Activated CD4-positive, alpha-beta T cell treated with anti-CD3 and anti-CD28 coated beads for 36 hours (primary cell): Measurements from ENCODE around the gene SCG2. TPM values are rescaled to one million over a fixed set of nuclear protein-coding genes. Genes with fewer than 3 reads are reported as not detected.

Source experiments
- ATAC-seq: fragments of 200-7000 bp; cut with Tn5 transposase; one replicate; pipeline ENCODE4 v1.10.0; 2021; ENCODE audit warnings: mild to moderate bottlenecking, moderate library complexity
- CTCF ChIA-PET: fragments of 350-600 bp; sonication (Branson Sonifier 250); formaldehyde crosslinking; loops from one replicate; lab custom pipeline; 2021; ENCODE audit warnings: antibody characterized with exemption; lab: Charles Lee
- POLR2A ChIA-PET: fragments of 350-600 bp; sonication (Branson Sonifier 250); formaldehyde crosslinking; loops from one replicate; lab custom pipeline; 2021; ENCODE audit warnings: antibody characterized with exemption, inconsistent platforms; lab: Charles Lee
- DNase-seq: peaks from one replicate; pipeline ENCODE4 v3.0.0-alpha.2; 2020
- H3K27ac Mint-ChIP-seq: one replicate; pipeline ENCODE4 v1.8.0; 2021; ENCODE audit warnings: mixed read lengths
- H3K27me3 Mint-ChIP-seq: one replicate; pipeline ENCODE4 v1.8.0; 2021; ENCODE audit warnings: mixed read lengths
- H3K36me3 Mint-ChIP-seq: one replicate; pipeline ENCODE4 v1.8.0; 2021; ENCODE audit warnings: low read depth, mixed read lengths
- H3K4me1 Mint-ChIP-seq: one replicate; pipeline ENCODE4 v1.8.0; 2021; ENCODE audit warnings: mixed read lengths
- H3K4me3 Mint-ChIP-seq: one replicate; pipeline ENCODE4 v1.8.0; 2021; ENCODE audit warnings: mild to moderate bottlenecking, moderate library complexity, mixed read lengths
- H3K9me3 Mint-ChIP-seq: one replicate; pipeline ENCODE4 v1.8.0; 2021; ENCODE audit warnings: low read depth, mixed read lengths
- intact Hi-C, 2 experiments: fragments of 100-400 bp; cut with DNase I in 1 of 2; cut with micrococcal nuclease in 1 of 2; formaldehyde crosslinking; loops; one replicate each; pipeline versions ENCODE4 v1.14.2 to v1.15.1; 2022 to 2024; cut with DNase I, micrococcal nuclease
- total RNA-seq, 2 experiments: library from RNA; stranded (reverse); gene quantifications; one replicate each; pipeline ENCODE4 v1.2.3, GENCODE V29; 2021

Gene SCG2
- total RNA-seq, 2 experiments from 2014 or later = not detected

GRCh38 chr2:223591596-223591995, 10.6 kb downstream of the SCG2 start:
- H3K9me3 Mint-ChIP-seq = no peaks in the 10 kb centered on the region
- H3K4me1 Mint-ChIP-seq = no peaks in the 10 kb centered on the region
- H3K27me3 Mint-ChIP-seq = no peaks in the 10 kb centered on the region
- H3K4me3 Mint-ChIP-seq = no peak overlapping the region
- H3K27ac Mint-ChIP-seq = no peak overlapping the region
- DNase-seq (no peak), ATAC-seq (no peak)
- H3K36me3 Mint-ChIP-seq = no peaks in the 10 kb centered on the region
- POLR2A ChIA-PET = no interaction called here
- intact Hi-C loops = no loop called here
- CTCF ChIA-PET = no interaction called here

- intact Hi-C loops = no loop called here
- Mint-ChIP-seq H3K27ac (no peak overlapping the region), H3K9me3 (no peaks in the 10 kb centered on the region), H3K27me3 (no peaks in the 10 kb centered on the region), H3K4me3 (no peak overlapping the region), H3K36me3 (no peaks in the 10 kb centered on the region), H3K4me1 (no peaks in the 10 kb centered on the region)
- CTCF ChIA-PET = no interaction called here
- POLR2A ChIA-PET = no interaction called here
- no peak for DNase-seq
- no peak for ATAC-seq
Observed at GRCh38 chr2:223590964-223591363, 11.2 kb downstream of the SCG2 start.

GRCh38 chr2:223589901-223590300, 12.3 kb downstream of the SCG2 start:
- H3K36me3 Mint-ChIP-seq = no peaks in the 10 kb centered on the region
- no peaks in the 10 kb centered on the region for H3K27me3 Mint-ChIP-seq
- intact Hi-C loops = no loop called here
- H3K9me3 Mint-ChIP-seq = no peaks in the 10 kb centered on the region
- CTCF ChIA-PET = no interaction called here
- H3K4me3 Mint-ChIP-seq = no peak overlapping the region
- ATAC-seq (no peak), DNase-seq (no peak)
- POLR2A ChIA-PET = no interaction called here
- H3K27ac Mint-ChIP-seq = no peak overlapping the region
- H3K4me1 Mint-ChIP-seq = no peaks in the 10 kb centered on the region

- ChIA-PET POLR2A (no interaction called here), CTCF (no interaction called here)
- Mint-ChIP-seq H3K4me1 (no peaks in the 10 kb centered on the region), H3K9me3 (no peaks in the 10 kb centered on the region), H3K27ac (no peak overlapping the region), H3K36me3 (no peaks in the 10 kb centered on the region), H3K4me3 (no peak overlapping the region), H3K27me3 (no peaks in the 10 kb centered on the region)
- intact Hi-C loops = no loop called here
- DNase-seq (no peak), ATAC-seq (no peak)
Observed at GRCh38 chr2:223588251-223588650, 13.9 kb downstream of the SCG2 start.

- CTCF ChIA-PET = no interaction called here
- Mint-ChIP-seq H3K27ac (no peak overlapping the region), H3K27me3 (peaks cover 1% of the 10 kb centered on the region), H3K36me3 (no peaks in the 10 kb centered on the region), H3K4me1 (no peaks in the 10 kb centered on the region), H3K9me3 (no peaks in the 10 kb centered on the region), H3K4me3 (no peak overlapping the region)
- POLR2A ChIA-PET = no interaction called here
- DNase-seq (no peak), ATAC-seq (no peak)
- intact Hi-C loops = no loop called here
Observed at GRCh38 chr2:223587301-223587700, 14.9 kb downstream of the SCG2 start.

- intact Hi-C loops = no loop called here
- Mint-ChIP-seq H3K9me3 (no peaks in the 10 kb centered on the region), H3K4me1 (no peaks in the 10 kb centered on the region), H3K36me3 (no peaks in the 10 kb centered on the region), H3K4me3 (no peak overlapping the region), H3K27ac (no peak overlapping the region), H3K27me3 (peaks cover 3% of the 10 kb centered on the region)
- CTCF ChIA-PET = no interaction called here
- POLR2A ChIA-PET = interaction anchor here (0.5 kb wide), 1 partner anchor 22 kb away, joined by 8 read pairs; no protein-coding TSS in a partner anchor
- DNase-seq (no peak), ATAC-seq (no peak)
Observed at GRCh38 chr2:223586261-223586660, 15.9 kb downstream of the SCG2 start.

GRCh38 chr2:223585666-223586065, 16.5 kb downstream of the SCG2 start:
- H3K36me3 Mint-ChIP-seq = no peaks in the 10 kb centered on the region
- POLR2A ChIA-PET = no interaction called here

GRCh38 chr2:223582001-223582400, 20.2 kb downstream of the SCG2 start:
- no peaks in the 10 kb centered on the region for H3K36me3 Mint-ChIP-seq
- H3K4me1 Mint-ChIP-seq = no peaks in the 10 kb centered on the region
- ATAC-seq (no peak), DNase-seq (no peak)
- H3K4me3 Mint-ChIP-seq = no peak overlapping the region
- no peaks in the 10 kb centered on the region for H3K9me3 Mint-ChIP-seq
- intact Hi-C loops = no loop called here
- POLR2A ChIA-PET = no interaction called here
- H3K27ac Mint-ChIP-seq = no peak overlapping the region
- H3K27me3 Mint-ChIP-seq = peaks cover 5% of the 10 kb centered on the region
- CTCF ChIA-PET = interaction anchor here (0.6 kb wide), 1 partner anchor 279 kb away, joined by 4 read pairs; no protein-coding TSS in a partner anchor

More at GRCh38 chr2:223585666-223586065, 16.5 kb downstream of the SCG2 start:
- intact Hi-C loops = no loop called here
- H3K4me3 Mint-ChIP-seq = no peak overlapping the region
- peaks cover 3% of the 10 kb centered on the region for H3K27me3 Mint-ChIP-seq
- CTCF ChIA-PET = no interaction called here
- H3K9me3 Mint-ChIP-seq = no peaks in the 10 kb centered on the region
- DNase-seq (no peak), ATAC-seq (no peak)
- no peaks in the 10 kb centered on the region for H3K4me1 Mint-ChIP-seq
- H3K27ac Mint-ChIP-seq = no peak overlapping the region

- Mint-ChIP-seq H3K36me3 (no peaks in the 10 kb centered on the region), H3K27ac (no peak overlapping the region), H3K4me1 (no peaks in the 10 kb centered on the region), H3K4me3 (no peak overlapping the region), H3K27me3 (peaks cover 5% of the 10 kb centered on the region), H3K9me3 (no peaks in the 10 kb centered on the region)
- ChIA-PET POLR2A (interaction anchor here (0.6 kb wide), 1 partner anchor 343 kb away, joined by 3 read pairs; no protein-coding TSS in a partner anchor), CTCF (no interaction called here)
- intact Hi-C loops = no loop called here
- no peak for ATAC-seq
- no peak for DNase-seq
Observed at GRCh38 chr2:223580951-223581350, 21.2 kb downstream of the SCG2 start.

- ChIA-PET CTCF (no interaction called here), POLR2A (no interaction called here)
- intact Hi-C loops = no loop called here
- DNase-seq = no peak
- Mint-ChIP-seq H3K4me1 (no peaks in the 10 kb centered on the region), H3K9me3 (no peaks in the 10 kb centered on the region), H3K27ac (no peak overlapping the region), H3K36me3 (no peaks in the 10 kb centered on the region), H3K27me3 (peaks cover 8% of the 10 kb centered on the region), H3K4me3 (no peak overlapping the region)
- no peak for ATAC-seq
Observed at GRCh38 chr2:223578846-223579245, 23.3 kb downstream of the SCG2 start.

GRCh38 chr2:223576873-223577272, 25.3 kb downstream of the SCG2 start:
- Mint-ChIP-seq H3K4me3 (no peak overlapping the region), H3K36me3 (no peaks in the 10 kb centered on the region), H3K27me3 (peaks cover 4% of the 10 kb centered on the region), H3K27ac (no peak overlapping the region), H3K9me3 (no peaks in the 10 kb centered on the region), H3K4me1 (no peaks in the 10 kb centered on the region)
- ChIA-PET CTCF (no interaction called here), POLR2A (no interaction called here)
- intact Hi-C loops = no loop called here
- ATAC-seq (no peak), DNase-seq (no peak)

GRCh38 chr2:223570784-223571183, 31.4 kb downstream of the SCG2 start:
- no peaks in the 10 kb centered on the region for H3K4me1 Mint-ChIP-seq
- H3K27ac Mint-ChIP-seq = no peak overlapping the region
- no peak for DNase-seq
- CTCF ChIA-PET = no interaction called here
- H3K27me3 Mint-ChIP-seq = peaks cover 3% of the 10 kb centered on the region
- H3K9me3 Mint-ChIP-seq = no peaks in the 10 kb centered on the region
- no peaks in the 10 kb centered on the region for H3K36me3 Mint-ChIP-seq
- no peak for ATAC-seq
- no peak overlapping the region for H3K4me3 Mint-ChIP-seq
- POLR2A ChIA-PET = no interaction called here
- intact Hi-C loops = no loop called here

GRCh38 chr2:223566396-223566795, 35.8 kb downstream of the SCG2 start:
- ChIA-PET POLR2A (no interaction called here), CTCF (no interaction called here)
- intact Hi-C loops = no loop called here
- no peaks in the 10 kb centered on the region for H3K4me1 Mint-ChIP-seq
- ATAC-seq (no peak), DNase-seq (no peak)
- no peaks in the 10 kb centered on the region for H3K36me3 Mint-ChIP-seq
- no peak overlapping the region for H3K4me3 Mint-ChIP-seq
- no peak overlapping the region for H3K27ac Mint-ChIP-seq
- H3K27me3 Mint-ChIP-seq = no peaks in the 10 kb centered on the region
- no peaks in the 10 kb centered on the region for H3K9me3 Mint-ChIP-seq
